Loucy (cell line): ENCODE results near the gene SPAG6.

Experiments used
- H2AFZ ChIP-seq: fragments of 200-600 bp; sonication (generic); 2 replicates; pipeline ENCODE4 v1.6.0; 2016; ENCODE audit warnings: antibody characterized with exemption, mild to moderate bottlenecking, low read length, moderate library complexity
- H3F3A ChIP-seq: fragments of 200-600 bp; 2 replicates; pipeline ENCODE4 v1.6.0; 2016; ENCODE audit warnings: antibody characterized with exemption, low read depth, mild to moderate bottlenecking
- H3K27me3 ChIP-seq: fragments of 200-600 bp; sonication (generic); 2 replicates; pipeline ENCODE4 v1.6.1; 2014; ENCODE audit warnings: low read length, mild to moderate bottlenecking; ENCODE audit not compliant: insufficient read depth, poor library complexity, severe bottlenecking
- H3K36me3 ChIP-seq: fragments of 200-600 bp; sonication (generic); 2 replicates; pipeline ENCODE4 v1.6.1; 2016; ENCODE audit warnings: low read length; ENCODE audit not compliant: insufficient read depth
- H3K4me1 ChIP-seq: fragments of 200-600 bp; sonication (generic); 2 replicates; pipeline ENCODE4 v1.5.1; 2014; ENCODE audit warnings: low read length, mild to moderate bottlenecking; ENCODE audit not compliant: insufficient read depth, poor library complexity, severe bottlenecking
- H3K4me2 ChIP-seq: fragments of 200-600 bp; sonication (generic); 2 replicates; pipeline ENCODE4 v1.6.0; 2014; ENCODE audit warnings: antibody characterized with exemption, low read length, low read depth, mild to moderate bottlenecking; ENCODE audit not compliant: poor library complexity, severe bottlenecking
- H3K4me3 ChIP-seq: fragments of 200-600 bp; sonication (generic); 2 replicates; pipeline ENCODE4 v1.5.1; 2014; ENCODE audit warnings: low read length, mild to moderate bottlenecking, mixed read lengths; ENCODE audit not compliant: poor library complexity, severe bottlenecking
- H3K79me2 ChIP-seq: fragments of 200-600 bp; sonication (generic); 2 replicates; pipeline ENCODE4 v1.6.1; 2014; ENCODE audit warnings: low read length; ENCODE audit not compliant: insufficient read depth
- H3K9ac ChIP-seq: fragments of 200-600 bp; sonication (generic); 2 replicates; pipeline ENCODE4 v1.6.0; 2014; ENCODE audit warnings: mild to moderate bottlenecking, low read depth, low read length, moderate library complexity; ENCODE audit not compliant: poor library complexity, severe bottlenecking
- H3K9me2 ChIP-seq: fragments of 200-600 bp; sonication (generic); replicated peaks from 2 replicates; pipeline ENCODE4 v1.6.1; 2016; ENCODE audit warnings: low read depth, low read length, mixed read lengths
- H3K9me3 ChIP-seq: fragments of 200-600 bp; sonication (generic); 2 replicates; pipeline ENCODE4 v1.6.1; 2014; ENCODE audit warnings: mild to moderate bottlenecking, antibody characterized with exemption, low read length, low read depth; ENCODE audit not compliant: insufficient read depth
- H4K20me1 ChIP-seq: fragments of 200-600 bp; sonication (generic); 2 replicates; pipeline ENCODE4 v1.6.0; 2014; ENCODE audit warnings: antibody characterized with exemption, low read length, mild to moderate bottlenecking; ENCODE audit not compliant: insufficient read depth, poor library complexity, severe bottlenecking
- CTCF ChIP-seq: fragments of 200-600 bp; sonication (generic); conservative IDR thresholded peaks from 2 replicates; pipeline ENCODE4 v1.5.1; 2014; ENCODE audit warnings: mild to moderate bottlenecking, antibody characterized with exemption, low read length
- EZH2phosphoT487 ChIP-seq: fragments of 200-600 bp; IDR thresholded peaks from 2 replicates; pipeline ENCODE4 v1.6.1; 2018; ENCODE audit warnings: antibody characterized with exemption, mild to moderate bottlenecking, moderate library complexity, borderline replicate concordance

The SPAG6 gene

GRCh38 chr10:22426653-22427052 lies 81.4 kb downstream of the SPAG6 start:
- Histone ChIP-seq H3K79me2 (no peaks in the 10 kb centered on the region), H3K9ac (no peak overlapping the region), H3K9me2 (no peaks in the 10 kb centered on the region), H3K4me2 (no peak overlapping the region), H3F3A (no peaks in the 10 kb centered on the region), H3K4me3 (no peak overlapping the region), H4K20me1 (no peaks in the 10 kb centered on the region), H3K36me3 (no peaks in the 10 kb centered on the region), H2AFZ (no peak overlapping the region), H3K4me1 (peaks cover 25% of the 10 kb centered on the region), H3K9me3 (no peaks in the 10 kb centered on the region), H3K27me3 (no peaks in the 10 kb centered on the region)
- no peak for TF ChIP-seq EZH2phosphoT487

- Histone ChIP-seq H2AFZ (no peak overlapping the region), H3K4me2 (no peak overlapping the region), H3K36me3 (no peaks in the 10 kb centered on the region)
Measured at GRCh38 chr10:22427101-22427500, 81.8 kb downstream of the SPAG6 start.

GRCh38 chr10:22427890-22428571 lies 82.7 kb downstream of the SPAG6 start:
- H3K4me2 ChIP-seq: peak overlapping the region; percentile 17
- peaks cover 25% of the 10 kb centered on the region for H3K4me1 ChIP-seq
- H3K79me2 ChIP-seq: no peaks in the 10 kb centered on the region
- H2AFZ ChIP-seq: no peak overlapping the region
- no peaks in the 10 kb centered on the region for H3F3A ChIP-seq
- no peaks in the 10 kb centered on the region for H4K20me1 ChIP-seq
- no peaks in the 10 kb centered on the region for H3K9me2 ChIP-seq
- no peaks in the 10 kb centered on the region for H3K36me3 ChIP-seq
- no peaks in the 10 kb centered on the region for H3K27me3 ChIP-seq
- TF ChIP-seq CTCF (no peak), EZH2phosphoT487 (no peak)
- no peak overlapping the region for H3K4me3 ChIP-seq
- H3K9ac ChIP-seq: no peak overlapping the region
- no peaks in the 10 kb centered on the region for H3K9me3 ChIP-seq

More at GRCh38 chr10:22427101-22427500, 81.8 kb downstream of the SPAG6 start:
- H3K27me3 ChIP-seq: no peaks in the 10 kb centered on the region
- no peaks in the 10 kb centered on the region for H3K9me2 ChIP-seq
- H3K9ac ChIP-seq: no peak overlapping the region
- H4K20me1 ChIP-seq: no peaks in the 10 kb centered on the region
- TF ChIP-seq CTCF (no peak), EZH2phosphoT487 (no peak)
- H3K4me3 ChIP-seq: no peak overlapping the region
- H3K9me3 ChIP-seq: no peaks in the 10 kb centered on the region
- H3F3A ChIP-seq: no peaks in the 10 kb centered on the region
- no peaks in the 10 kb centered on the region for H3K79me2 ChIP-seq
- peaks cover 25% of the 10 kb centered on the region for H3K4me1 ChIP-seq

- Histone ChIP-seq H3K4me3 (no peak overlapping the region), H3K9me3 (no peaks in the 10 kb centered on the region), H3K27me3 (no peaks in the 10 kb centered on the region), H3K36me3 (no peaks in the 10 kb centered on the region), H2AFZ (no peak overlapping the region), H3K79me2 (no peaks in the 10 kb centered on the region), H3K9ac (no peak overlapping the region), H3F3A (no peaks in the 10 kb centered on the region), H3K9me2 (no peaks in the 10 kb centered on the region), H4K20me1 (no peaks in the 10 kb centered on the region), H3K4me1 (peaks cover 26% of the 10 kb centered on the region), H3K4me2 (no peak overlapping the region)
- TF ChIP-seq EZH2phosphoT487 (no peak), CTCF (no peak)
Measured at GRCh38 chr10:22429146-22429545, 83.8 kb downstream of the SPAG6 start.
